ENCODE data around the gene AMMECR1L.
"Not testable (repeated sequence)": the region's sequence is repeated elsewhere in the genome, so short reads cannot be mapped to it uniquely, and the experiment has no call there.

Gene AMMECR1L

DNA sequence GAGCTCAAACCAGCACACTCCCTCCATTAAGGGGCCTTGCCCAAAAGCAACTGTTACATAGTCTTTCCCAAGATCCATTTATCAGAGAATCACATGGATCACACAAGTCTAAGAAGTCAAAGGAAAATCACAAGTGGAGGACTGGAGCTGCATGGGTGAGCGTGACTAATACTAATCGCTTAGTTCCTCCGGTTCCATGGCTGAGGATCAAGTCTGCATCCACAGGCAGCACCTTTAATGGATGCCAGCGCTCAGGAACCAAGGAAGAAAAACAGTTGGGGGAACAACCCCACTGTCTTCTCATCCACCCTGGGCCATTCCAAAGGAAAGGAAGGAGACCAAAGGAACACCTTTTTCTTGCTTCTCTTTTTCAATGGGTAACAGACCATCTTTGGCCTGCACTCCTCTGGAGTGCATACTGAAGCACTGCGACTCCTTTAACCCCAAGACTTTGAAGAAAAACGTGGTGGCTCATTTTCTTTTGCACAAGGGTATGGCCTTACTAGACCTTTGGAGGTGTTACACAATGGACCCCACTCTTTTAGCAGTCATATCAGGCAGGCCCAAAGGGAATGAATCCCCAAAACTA lies 65.6 kb downstream of the AMMECR1L start:
- Histone ChIP-seq H3K4me3 (ENCODE audit: low read depth, low read length) (no peak overlapping the region), H3K27me3 (ENCODE audit: insufficient read depth, low read depth, severe bottlenecking) (no peaks in the 10 kb centered on the region), H3K36me3 (no peaks in the 10 kb centered on the region), H3K9me3 (ENCODE audit: severe bottlenecking) (peaks cover 14% of the 10 kb centered on the region), H3K27ac (no peak overlapping the region)
- no peak for TF ChIP-seq CTCF (IDR thresholded peaks at IDR 0.05; ENCODE audit: low read depth, low read length)
- DNase-seq, result no peak

DNA sequence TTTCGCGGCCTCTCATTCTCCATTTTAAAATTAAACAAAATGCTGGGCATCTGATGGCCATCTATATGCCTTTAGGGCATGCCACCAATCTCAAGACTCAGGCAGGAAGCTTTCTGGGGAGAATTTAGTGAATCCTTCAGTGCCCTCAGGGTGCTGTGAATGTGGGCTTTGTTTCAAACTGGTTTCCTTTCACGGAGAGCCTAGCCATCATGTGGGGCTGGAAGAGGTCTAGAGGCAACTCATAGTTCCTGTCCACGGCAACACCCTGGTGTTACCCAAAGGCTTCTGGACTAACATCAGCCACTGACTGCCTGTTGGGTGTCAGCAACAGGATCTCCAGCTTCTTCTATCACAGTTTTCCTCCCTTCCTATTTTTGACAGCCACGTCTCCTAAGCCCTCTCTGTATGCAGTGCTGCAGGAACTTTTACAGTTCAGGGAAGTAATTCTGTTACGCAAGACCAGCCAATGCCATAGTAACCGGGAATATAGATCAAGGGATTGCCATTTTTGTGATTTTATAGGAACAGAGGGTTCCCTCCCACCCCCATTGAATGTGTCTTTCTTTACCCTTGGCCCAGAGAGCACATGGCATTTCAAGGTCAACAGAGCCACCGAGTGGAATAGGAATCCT lies 66.8 kb downstream of the AMMECR1L start:
- Histone ChIP-seq H3K27me3 (ENCODE audit: insufficient read depth, low read depth, severe bottlenecking) (no peaks in the 10 kb centered on the region), H3K9me3 (ENCODE audit: severe bottlenecking) (peaks cover 14% of the 10 kb centered on the region), H3K4me3 (ENCODE audit: low read depth, low read length) (no peak overlapping the region), H3K27ac (no peak overlapping the region), H3K36me3 (no peaks in the 10 kb centered on the region)
- no peak for DNase-seq
- no peak for TF ChIP-seq CTCF (IDR thresholded peaks at IDR 0.05; ENCODE audit: low read depth, low read length)

GRCh38 chr2:127818241-127818640 lies 67.5 kb downstream of the AMMECR1L start:
- H3K27me3 ChIP-seq (ENCODE audit: insufficient read depth, low read depth, severe bottlenecking), result no peaks in the 10 kb centered on the region
- H3K9me3 ChIP-seq (ENCODE audit: severe bottlenecking), result peaks cover 14% of the 10 kb centered on the region
- no peak overlapping the region for H3K4me3 ChIP-seq (ENCODE audit: low read depth, low read length)
- DNase-seq, result no peak
- H3K27ac ChIP-seq, result no peak overlapping the region
- TF ChIP-seq CTCF (IDR thresholded peaks at IDR 0.05; ENCODE audit: low read depth, low read length), result no peak
- H3K36me3 ChIP-seq, result no peaks in the 10 kb centered on the region

- Histone ChIP-seq H3K36me3 (peaks cover 7% of the 10 kb centered on the region), H3K27ac (no peak overlapping the region), H3K4me3 (ENCODE audit: low read depth, low read length) (no peak overlapping the region), H3K9me3 (ENCODE audit: severe bottlenecking) (no peaks in the 10 kb centered on the region), H3K27me3 (ENCODE audit: insufficient read depth, low read depth, severe bottlenecking) (no peaks in the 10 kb centered on the region)
- no peak for DNase-seq
- TF ChIP-seq CTCF (IDR thresholded peaks at IDR 0.05; ENCODE audit: low read depth, low read length), result no peak
These were observed 71.1 kb downstream of the AMMECR1L start for GRCh38 chr2:127814677-127815076.

DNA sequence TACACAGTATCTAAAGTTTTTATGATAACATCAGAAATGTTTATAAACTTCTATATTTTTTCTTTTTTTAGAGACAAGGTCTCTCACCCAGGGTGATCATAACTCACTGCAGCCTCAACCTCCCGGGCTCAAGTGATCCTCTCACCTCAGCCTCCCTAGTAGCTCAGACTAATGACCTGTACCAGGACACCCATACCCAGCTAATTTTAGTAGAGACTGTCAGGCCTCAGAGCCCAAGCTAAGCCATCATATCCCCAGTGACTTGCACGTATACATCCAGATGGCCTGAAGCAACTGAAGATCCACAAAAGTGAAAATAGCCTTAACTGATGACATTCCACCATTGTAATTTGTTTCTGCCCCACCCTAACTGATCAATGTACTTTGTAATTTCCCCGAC lies 73.3 kb downstream of the AMMECR1L start:
- not testable (repeated sequence) for H3K27ac ChIP-seq, H3K36me3 ChIP-seq

More for the DNA sequence above, 73.3 kb downstream of the AMMECR1L start:
- DNase-seq; H3K4me3 ChIP-seq (ENCODE audit: low read depth, low read length); H3K9me3 ChIP-seq (ENCODE audit: severe bottlenecking); H3K27me3 ChIP-seq (ENCODE audit: insufficient read depth, low read depth, severe bottlenecking): not testable (repeated sequence)

Data from WERI-Rb-1 (cell line).